Osteocyte (in vitro differentiated cells): ENCODE results near the gene CDH13. TPM values are rescaled to one million over a fixed set of nuclear protein-coding genes. Genes with fewer than 3 reads are reported as not detected.

Experiments used
- DNase-seq: peaks from one replicate; pipeline ENCODE4 v3.0.0; 2021; ENCODE audit warnings: mixed read lengths; ENCODE audit not compliant: unreplicated experiment; ENCODE audit errors: extremely low spot score
- H3K27ac Mint-ChIP-seq: one replicate; pipeline ENCODE4 v1.8.0; 2021; ENCODE audit warnings: mild to moderate bottlenecking, mixed read lengths; ENCODE audit not compliant: unreplicated experiment
- H3K27me3 Mint-ChIP-seq: one replicate; pipeline ENCODE4 v1.8.0; 2021; ENCODE audit warnings: mixed read lengths; ENCODE audit not compliant: unreplicated experiment
- H3K36me3 Mint-ChIP-seq: one replicate; pipeline ENCODE4 v1.8.0; 2021; ENCODE audit warnings: mixed read lengths; ENCODE audit not compliant: unreplicated experiment
- H3K4me1 Mint-ChIP-seq: one replicate; pipeline ENCODE4 v1.8.0; 2021; ENCODE audit warnings: mixed read lengths; ENCODE audit not compliant: unreplicated experiment
- H3K4me3 Mint-ChIP-seq: one replicate; pipeline ENCODE4 v1.8.0; 2021; ENCODE audit warnings: mild to moderate bottlenecking, moderate library complexity, mixed read lengths; ENCODE audit not compliant: unreplicated experiment
- H3K9me3 Mint-ChIP-seq: one replicate; pipeline ENCODE4 v1.8.0; 2021; ENCODE audit warnings: mixed read lengths; ENCODE audit not compliant: unreplicated experiment
- CTCF ChIP-seq: fragments of 200-600 bp; sonication (generic); IDR thresholded peaks from 2 replicates; pipeline ENCODE4 v1.5.0; 2021; ENCODE audit warnings: antibody characterized with exemption, mild to moderate bottlenecking, moderate library complexity
- total RNA-seq: library from RNA; stranded (reverse); gene quantifications from 2 replicates; pipeline ENCODE4 v1.2.1, GENCODE V29; 2021

Gene CDH13
- total RNA-seq, 1 donor from 2014 or later: 27.0 TPM

- no peak for DNase-seq
- no peaks in the 10 kb centered on the region for H3K36me3 Mint-ChIP-seq
- H3K4me3 Mint-ChIP-seq: no peak overlapping the region
- H3K27me3 Mint-ChIP-seq: no peaks in the 10 kb centered on the region
- no peaks in the 10 kb centered on the region for H3K4me1 Mint-ChIP-seq
- no peak for TF ChIP-seq CTCF
- no peaks in the 10 kb centered on the region for H3K9me3 Mint-ChIP-seq
- no peak overlapping the region for H3K27ac Mint-ChIP-seq
Observed at GRCh38 chr16:83196796-83197195, 570.0 kb downstream of the CDH13 start.

- no peaks in the 10 kb centered on the region for H3K9me3 Mint-ChIP-seq
- H3K27me3 Mint-ChIP-seq: no peaks in the 10 kb centered on the region
- no peak overlapping the region for H3K27ac Mint-ChIP-seq
- no peaks in the 10 kb centered on the region for H3K36me3 Mint-ChIP-seq
- no peak overlapping the region for H3K4me3 Mint-ChIP-seq
- DNase-seq: no peak
- H3K4me1 Mint-ChIP-seq: no peaks in the 10 kb centered on the region
- TF ChIP-seq CTCF: no peak
Observed at GRCh38 chr16:83197450-83197849, 570.7 kb downstream of the CDH13 start.

DNA sequence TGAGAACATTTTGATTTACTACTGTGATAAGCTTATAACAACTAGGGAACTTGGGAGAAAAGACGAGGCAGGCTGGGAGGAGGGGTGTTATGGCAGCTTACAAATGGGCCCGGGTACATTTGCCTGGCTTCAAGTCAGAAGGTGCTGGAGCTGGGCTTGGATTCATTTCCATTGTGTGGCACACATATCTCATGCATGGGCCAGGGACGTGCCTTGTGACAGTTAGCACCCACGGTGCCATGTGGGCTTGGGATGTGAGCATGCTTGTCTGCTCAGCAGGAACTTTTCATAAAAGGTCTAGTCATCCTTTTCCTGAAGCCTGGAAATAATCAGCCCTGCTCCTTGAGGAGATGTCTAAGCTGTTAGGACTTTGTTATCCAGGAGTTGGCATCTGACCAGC lies 572.2 kb downstream of the CDH13 start:
- no peak for TF ChIP-seq CTCF
- Mint-ChIP-seq H3K27ac (no peak overlapping the region), H3K36me3 (no peaks in the 10 kb centered on the region), H3K9me3 (no peaks in the 10 kb centered on the region), H3K4me1 (no peaks in the 10 kb centered on the region), H3K4me3 (no peak overlapping the region), H3K27me3 (no peaks in the 10 kb centered on the region)
- no peak for DNase-seq

DNA sequence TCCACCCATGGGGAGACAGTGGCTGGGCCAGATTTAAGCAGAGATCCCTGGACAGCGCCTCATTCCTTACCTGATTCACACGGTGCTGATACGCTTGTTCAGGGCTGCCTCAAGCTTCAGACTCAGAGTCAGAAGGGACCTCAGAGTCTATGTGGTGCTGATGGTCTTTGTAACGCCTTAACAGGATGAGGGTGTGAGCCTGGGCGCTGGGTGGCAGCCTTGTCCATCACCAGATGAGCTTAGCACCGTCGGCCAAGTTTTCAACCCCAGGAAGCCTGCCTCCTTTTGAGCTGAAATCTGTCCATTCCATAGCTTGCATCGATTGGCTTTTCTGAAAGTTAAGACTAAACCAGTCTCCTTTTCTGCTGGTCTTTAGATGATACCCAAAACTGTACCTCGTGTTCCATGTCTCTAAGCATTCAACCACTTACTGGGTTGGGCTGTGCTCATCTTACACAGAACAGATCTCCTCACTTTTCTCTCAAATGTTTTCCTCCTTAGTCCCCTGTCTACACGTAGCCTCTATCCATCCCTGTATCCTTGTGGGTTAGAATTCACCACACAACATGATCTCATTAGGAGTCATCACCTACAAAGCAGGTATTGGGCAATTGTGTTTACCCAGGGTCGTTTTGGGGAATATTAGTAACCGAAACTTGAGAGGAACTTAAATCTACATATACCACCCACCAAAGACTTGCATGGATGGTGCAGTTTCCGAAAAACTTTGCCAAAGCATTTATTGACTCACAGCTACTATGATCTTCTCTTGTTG lies 573.4 kb downstream of the CDH13 start:
- H3K4me3 Mint-ChIP-seq: no peak overlapping the region
- no peaks in the 10 kb centered on the region for H3K36me3 Mint-ChIP-seq
- no peaks in the 10 kb centered on the region for H3K4me1 Mint-ChIP-seq
- TF ChIP-seq CTCF: peak; percentile 43
- DNase-seq: no peak
- H3K9me3 Mint-ChIP-seq: no peaks in the 10 kb centered on the region
- no peak overlapping the region for H3K27ac Mint-ChIP-seq
- no peaks in the 10 kb centered on the region for H3K27me3 Mint-ChIP-seq

DNA sequence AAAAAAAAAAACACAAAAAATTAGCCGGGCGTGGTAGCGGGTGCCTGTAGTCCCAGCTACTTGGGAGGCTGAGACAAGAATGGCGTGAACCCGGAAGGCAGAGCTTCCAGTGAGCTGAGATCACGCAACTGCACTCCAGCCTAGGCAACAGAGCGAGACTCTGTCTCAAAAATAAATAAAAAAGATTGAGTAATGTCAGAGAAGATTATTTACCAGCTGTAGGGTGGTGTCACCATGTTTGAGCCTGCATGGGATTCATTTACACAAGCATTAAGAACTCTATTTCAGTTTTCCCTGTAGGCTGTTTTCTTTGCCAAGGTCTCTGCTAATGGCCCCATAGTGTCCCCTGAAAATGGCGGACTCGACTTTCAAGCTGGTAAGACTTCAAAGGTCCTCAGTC lies 575.0 kb downstream of the CDH13 start:
- no peak for DNase-seq
- Mint-ChIP-seq H3K9me3 (no peaks in the 10 kb centered on the region), H3K4me1 (no peaks in the 10 kb centered on the region), H3K27me3 (no peaks in the 10 kb centered on the region), H3K36me3 (no peaks in the 10 kb centered on the region), H3K27ac (no peak overlapping the region), H3K4me3 (no peak overlapping the region)
- no peak for TF ChIP-seq CTCF
